Ishikawa (cell line): Measurements from ENCODE around the gene IFRD2.

Experiments
- CEBPB ChIP-seq: IDR thresholded peaks from 2 replicates; pipeline ENCODE4 v1.6.1; 2012
- EP300 ChIP-seq: IDR thresholded peaks from 2 replicates; pipeline ENCODE4 v1.6.1; 2012; ENCODE audit warnings: borderline replicate concordance
- RAD21 ChIP-seq: IDR thresholded peaks from 2 replicates; pipeline ENCODE4 v1.6.1; 2012; ENCODE audit warnings: low read depth
- TAF1 ChIP-seq: IDR thresholded peaks from 2 replicates; pipeline ENCODE4 v1.6.1; 2012; ENCODE audit warnings: low read depth, mild to moderate bottlenecking
- TCF12 ChIP-seq: IDR thresholded peaks from 2 replicates; pipeline ENCODE4 v1.6.1; 2012; ENCODE audit warnings: low read depth
- USF1 ChIP-seq: IDR thresholded peaks from 2 replicates; pipeline ENCODE4 v1.6.1; 2012
- YY1 ChIP-seq: IDR thresholded peaks from 2 replicates; pipeline ENCODE4 v1.6.1; 2012; ENCODE audit warnings: low read depth
- TF ChIP-seq, protein P1 (sequence below): IDR thresholded peaks from 2 replicates; pipeline ENCODE4 v1.6.1; 2012; ENCODE audit warnings: low read depth, mild to moderate bottlenecking

GRCh38 chr3:50323092-50323600 is 30.9 kb upstream of the IFRD2 start:
- no peak for TF ChIP-seq TCF12
- no peak for TF ChIP-seq EP300
- no peak for TF ChIP-seq CEBPB
- TF ChIP-seq YY1: no peak
- TF ChIP-seq, protein P1, sequence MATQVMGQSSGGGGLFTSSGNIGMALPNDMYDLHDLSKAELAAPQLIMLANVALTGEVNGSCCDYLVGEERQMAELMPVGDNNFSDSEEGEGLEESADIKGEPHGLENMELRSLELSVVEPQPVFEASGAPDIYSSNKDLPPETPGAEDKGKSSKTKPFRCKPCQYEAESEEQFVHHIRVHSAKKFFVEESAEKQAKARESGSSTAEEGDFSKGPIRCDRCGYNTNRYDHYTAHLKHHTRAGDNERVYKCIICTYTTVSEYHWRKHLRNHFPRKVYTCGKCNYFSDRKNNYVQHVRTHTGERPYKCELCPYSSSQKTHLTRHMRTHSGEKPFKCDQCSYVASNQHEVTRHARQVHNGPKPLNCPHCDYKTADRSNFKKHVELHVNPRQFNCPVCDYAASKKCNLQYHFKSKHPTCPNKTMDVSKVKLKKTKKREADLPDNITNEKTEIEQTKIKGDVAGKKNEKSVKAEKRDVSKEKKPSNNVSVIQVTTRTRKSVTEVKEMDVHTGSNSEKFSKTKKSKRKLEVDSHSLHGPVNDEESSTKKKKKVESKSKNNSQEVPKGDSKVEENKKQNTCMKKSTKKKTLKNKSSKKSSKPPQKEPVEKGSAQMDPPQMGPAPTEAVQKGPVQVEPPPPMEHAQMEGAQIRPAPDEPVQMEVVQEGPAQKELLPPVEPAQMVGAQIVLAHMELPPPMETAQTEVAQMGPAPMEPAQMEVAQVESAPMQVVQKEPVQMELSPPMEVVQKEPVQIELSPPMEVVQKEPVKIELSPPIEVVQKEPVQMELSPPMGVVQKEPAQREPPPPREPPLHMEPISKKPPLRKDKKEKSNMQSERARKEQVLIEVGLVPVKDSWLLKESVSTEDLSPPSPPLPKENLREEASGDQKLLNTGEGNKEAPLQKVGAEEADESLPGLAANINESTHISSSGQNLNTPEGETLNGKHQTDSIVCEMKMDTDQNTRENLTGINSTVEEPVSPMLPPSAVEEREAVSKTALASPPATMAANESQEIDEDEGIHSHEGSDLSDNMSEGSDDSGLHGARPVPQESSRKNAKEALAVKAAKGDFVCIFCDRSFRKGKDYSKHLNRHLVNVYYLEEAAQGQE: no peak
- TF ChIP-seq TAF1: no peak
- no peak for TF ChIP-seq RAD21
- no peak for TF ChIP-seq USF1
